ENCODE measurements around the gene MED12L.

Gene MED12L

DNA sequence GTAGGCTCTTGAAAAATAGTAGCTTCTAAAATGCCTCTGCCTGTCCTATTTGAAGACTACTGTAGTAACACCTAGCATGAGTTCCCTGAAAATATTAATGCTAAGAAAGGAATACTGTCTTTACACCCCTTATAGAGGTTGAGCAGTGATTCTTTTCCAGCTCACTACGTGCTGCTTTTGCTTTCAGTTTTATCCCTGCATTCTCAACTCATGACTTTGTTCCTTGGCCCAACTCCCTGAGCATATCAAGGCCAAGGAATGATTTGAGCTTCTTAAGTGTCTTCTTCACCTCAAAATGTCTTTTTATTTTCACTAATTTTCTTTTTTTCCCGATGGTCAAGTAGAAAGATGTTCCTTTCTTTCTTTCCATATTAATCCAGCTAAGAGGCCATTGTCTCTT is 260.4 kb downstream of the MED12L start:
- peak overlapping the region; percentile 22 for H3K4me3 ChIP-seq (ENCODE audit: low read depth, low read length)
- TF ChIP-seq, protein P1, sequence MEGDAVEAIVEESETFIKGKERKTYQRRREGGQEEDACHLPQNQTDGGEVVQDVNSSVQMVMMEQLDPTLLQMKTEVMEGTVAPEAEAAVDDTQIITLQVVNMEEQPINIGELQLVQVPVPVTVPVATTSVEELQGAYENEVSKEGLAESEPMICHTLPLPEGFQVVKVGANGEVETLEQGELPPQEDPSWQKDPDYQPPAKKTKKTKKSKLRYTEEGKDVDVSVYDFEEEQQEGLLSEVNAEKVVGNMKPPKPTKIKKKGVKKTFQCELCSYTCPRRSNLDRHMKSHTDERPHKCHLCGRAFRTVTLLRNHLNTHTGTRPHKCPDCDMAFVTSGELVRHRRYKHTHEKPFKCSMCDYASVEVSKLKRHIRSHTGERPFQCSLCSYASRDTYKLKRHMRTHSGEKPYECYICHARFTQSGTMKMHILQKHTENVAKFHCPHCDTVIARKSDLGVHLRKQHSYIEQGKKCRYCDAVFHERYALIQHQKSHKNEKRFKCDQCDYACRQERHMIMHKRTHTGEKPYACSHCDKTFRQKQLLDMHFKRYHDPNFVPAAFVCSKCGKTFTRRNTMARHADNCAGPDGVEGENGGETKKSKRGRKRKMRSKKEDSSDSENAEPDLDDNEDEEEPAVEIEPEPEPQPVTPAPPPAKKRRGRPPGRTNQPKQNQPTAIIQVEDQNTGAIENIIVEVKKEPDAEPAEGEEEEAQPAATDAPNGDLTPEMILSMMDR (IDR thresholded peaks at IDR 0.05; ENCODE audit: low read depth, low read length), result no peak

DNA sequence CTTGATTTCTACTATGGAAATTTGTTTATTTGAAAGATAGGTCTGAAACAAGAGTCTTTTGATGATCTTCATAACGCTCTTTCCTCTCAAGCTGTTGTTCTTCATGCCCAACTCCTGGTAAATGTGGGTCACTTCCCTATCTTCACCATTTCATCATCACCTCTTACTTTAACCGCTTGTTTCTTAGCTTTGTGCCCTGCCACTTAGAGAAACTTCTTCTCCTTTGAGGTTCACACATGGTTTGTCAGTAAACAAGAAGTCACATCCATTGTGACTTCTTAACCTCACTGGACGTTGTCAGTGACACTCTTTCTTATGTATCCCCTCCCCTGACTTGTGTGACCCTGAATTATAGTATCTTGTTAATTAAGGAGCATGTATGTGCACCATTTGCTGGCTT is 260.8 kb downstream of the MED12L start:
- no peak overlapping the region for H3K4me3 ChIP-seq (ENCODE audit: low read depth, low read length)
- TF ChIP-seq, protein P1 (IDR thresholded peaks at IDR 0.05; ENCODE audit: low read depth, low read length), result no peak

DNA sequence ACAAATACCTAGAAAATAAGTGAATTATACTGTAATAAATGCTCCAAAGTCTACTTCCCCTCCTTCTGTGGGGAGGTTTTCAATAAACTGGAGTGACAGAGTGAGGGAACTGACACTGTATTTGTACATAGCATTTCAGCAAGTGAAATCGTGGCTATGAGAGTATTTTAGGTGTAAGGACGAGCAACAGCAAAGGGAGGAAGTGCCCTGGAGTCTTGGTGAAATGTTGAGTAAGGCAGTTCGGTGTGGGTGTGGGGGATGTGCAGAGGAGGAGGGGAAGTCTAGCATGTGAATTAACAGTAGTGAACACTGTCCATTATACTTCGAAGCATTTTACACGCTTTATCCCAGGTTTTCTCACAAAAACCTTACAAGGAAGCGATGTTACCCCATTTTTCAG is 262.0 kb downstream of the MED12L start:
- H3K4me3 ChIP-seq (ENCODE audit: low read depth, low read length), result no peak overlapping the region
- TF ChIP-seq, protein P1 (IDR thresholded peaks at IDR 0.05; ENCODE audit: low read depth, low read length), result no peak

DNA sequence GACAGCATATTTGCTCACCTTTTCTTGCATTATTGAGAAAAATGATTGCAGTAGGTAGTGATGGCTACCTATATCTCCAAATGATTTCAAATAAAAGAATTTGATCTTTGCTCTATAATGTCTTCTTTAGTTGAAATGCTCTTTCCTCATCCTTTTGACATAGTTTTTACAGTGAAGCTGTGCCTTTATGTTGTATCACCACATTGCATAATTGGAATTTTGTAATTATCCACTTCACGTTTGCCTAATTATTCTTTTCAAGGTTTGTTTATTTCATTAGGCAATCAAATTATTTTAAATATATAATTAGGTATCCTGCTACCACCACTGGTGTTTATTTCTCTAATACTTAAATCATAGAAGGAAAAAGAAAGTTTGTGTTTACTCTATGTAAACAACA is 265.2 kb downstream of the MED12L start:
- TF ChIP-seq, protein P1 (IDR thresholded peaks at IDR 0.05; ENCODE audit: low read depth, low read length), result no peak
- H3K4me3 ChIP-seq (ENCODE audit: low read depth, low read length), result no peak overlapping the region

DNA sequence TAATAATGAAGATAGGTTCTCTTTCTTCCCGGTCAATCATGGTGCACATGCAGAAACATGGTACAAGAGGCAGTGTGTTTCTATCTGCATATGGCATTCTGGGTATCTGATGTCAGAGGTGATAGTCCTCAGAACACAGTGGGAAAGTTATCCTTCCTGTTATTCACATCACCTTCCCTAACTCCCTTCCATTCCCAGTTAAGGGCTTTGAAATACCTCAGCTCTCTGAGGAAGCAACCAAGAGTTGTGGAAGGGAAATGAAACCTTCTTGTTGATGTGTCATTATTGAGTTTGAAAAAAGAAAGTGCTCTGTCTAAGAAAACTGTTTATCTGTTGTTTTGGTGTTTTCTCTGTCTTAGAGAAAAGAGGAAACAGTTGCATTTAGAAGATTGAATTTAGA is 265.8 kb downstream of the MED12L start:
- no peak overlapping the region for H3K4me3 ChIP-seq (ENCODE audit: low read depth, low read length)
- TF ChIP-seq, protein P1 (IDR thresholded peaks at IDR 0.05; ENCODE audit: low read depth, low read length), result no peak

DNA sequence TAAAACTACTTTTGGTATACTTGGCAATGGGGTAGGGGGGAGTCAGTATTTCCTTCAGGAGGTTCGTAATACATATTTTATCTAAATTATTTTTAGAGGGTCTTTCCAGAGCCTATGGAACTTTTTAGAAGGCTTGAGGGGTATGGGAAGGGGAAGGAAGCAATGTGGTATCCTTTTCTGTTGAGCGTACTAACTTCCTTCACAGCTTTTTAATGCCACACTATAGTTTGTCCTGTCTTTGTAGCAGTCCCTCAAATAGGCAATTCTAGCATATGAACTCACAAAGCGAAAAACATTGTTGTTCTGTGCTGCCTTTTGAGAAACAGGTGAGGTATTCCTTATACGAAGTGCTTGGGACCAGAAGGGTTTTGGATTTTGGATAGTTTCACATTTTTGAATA is 266.2 kb downstream of the MED12L start:
- TF ChIP-seq, protein P1 (IDR thresholded peaks at IDR 0.05; ENCODE audit: low read depth, low read length), result no peak
- no peak overlapping the region for H3K4me3 ChIP-seq (ENCODE audit: low read depth, low read length)

DNA sequence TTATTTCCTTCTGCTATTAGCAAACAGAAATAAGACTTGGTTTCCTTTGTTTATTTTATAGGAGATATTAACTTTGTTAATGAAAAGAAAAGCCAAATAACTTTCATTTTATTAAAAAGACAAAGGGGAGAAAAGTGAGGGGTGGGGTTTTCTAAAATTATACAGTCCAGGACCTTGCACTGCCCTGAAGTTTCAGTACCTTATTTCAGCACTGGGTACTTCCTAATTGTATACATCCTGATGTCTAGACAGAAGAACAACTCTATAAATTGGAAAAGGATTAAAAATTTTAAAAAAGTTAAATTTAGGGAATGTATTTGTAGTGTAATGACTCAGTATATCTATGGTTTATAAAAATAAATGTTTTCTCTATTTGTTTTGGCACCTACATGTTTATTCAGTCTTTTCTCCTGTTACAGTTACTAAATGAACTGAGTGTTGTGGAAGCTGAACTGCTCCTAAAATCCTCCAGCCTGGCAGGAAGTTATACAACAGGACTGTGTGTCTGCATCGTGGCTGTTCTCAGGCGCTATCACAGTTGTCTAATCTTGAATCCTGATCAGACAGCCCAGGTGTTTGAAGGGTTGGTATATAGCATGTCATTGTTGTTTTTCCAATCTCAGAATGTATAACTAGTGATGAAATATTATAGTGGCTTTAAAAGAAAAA is 271.5 kb downstream of the MED12L start:
- TF ChIP-seq, protein P1 (IDR thresholded peaks at IDR 0.05; ENCODE audit: low read depth, low read length), result no peak
- no peak overlapping the region for H3K4me3 ChIP-seq (ENCODE audit: low read depth, low read length)
